HG02852 (cell line): Measurements from ENCODE around the gene PCGF3.
"Not testable (repeated sequence)": the region's sequence is repeated elsewhere in the genome, so short reads cannot be mapped to it uniquely, and the experiment has no call there.

ENCODE experiments used
- ATAC-seq: cut with Tn5 transposase; IDR thresholded peaks from one replicate; pipeline ENCODE4 v1.9.1; 2021; ENCODE audit warnings: mild to moderate bottlenecking, moderate library complexity; ENCODE audit not compliant: unreplicated experiment

PCGF3 gene

GRCh38 chr4:682490-683172 lies 23.0 kb upstream of the PCGF3 start:
- ATAC-seq: no peak

GRCh38 chr4:683247-683897 lies 22.3 kb upstream of the PCGF3 start:
- ATAC-seq: no peak

- ATAC-seq: no peak
Observed at GRCh38 chr4:683982-684622, 21.5 kb upstream of the PCGF3 start.

GRCh38 chr4:684623-685327 lies 20.9 kb upstream of the PCGF3 start:
- ATAC-seq: no peak

GRCh38 chr4:685679-686412 lies 19.8 kb upstream of the PCGF3 start:
- ATAC-seq: no peak

GRCh38 chr4:686413-687040 lies 19.1 kb upstream of the PCGF3 start:
- no peak for ATAC-seq

- ATAC-seq: no peak
Observed at GRCh38 chr4:687048-687970, 18.3 kb upstream of the PCGF3 start.

- ATAC-seq: no peak
Observed at GRCh38 chr4:687971-688853, 17.4 kb upstream of the PCGF3 start.

GRCh38 chr4:688854-689681 lies 16.6 kb upstream of the PCGF3 start, which contains the start of gene SLC49A3:
Gene SLC49A3, minus strand, starts transcription at chr4:689151. Its CDS starts 24 bp downstream, at chr4:689127.
- ATAC-seq: no peak

- no peak for ATAC-seq
Observed at GRCh38 chr4:689723-690122, 15.9 kb upstream of the PCGF3 start.

GRCh38 chr4:692771-693554 lies 12.7 kb upstream of the PCGF3 start:
- ATAC-seq: no peak

GRCh38 chr4:694341-694940 lies 11.2 kb upstream of the PCGF3 start:
- not testable (repeated sequence) for ATAC-seq

- ATAC-seq: no peak
Observed at GRCh38 chr4:699816-700580, 5.6 kb upstream of the PCGF3 start.

- no peak for ATAC-seq
Observed at GRCh38 chr4:700587-701264, 4.9 kb upstream of the PCGF3 start.

- ATAC-seq: no peak
Observed at GRCh38 chr4:702618-703048, 3.0 kb upstream of the PCGF3 start.
